Skin of body (tissue), 2 donors: ENCODE data around the gene RGS16. TPM values are rescaled to one million over a fixed set of nuclear protein-coding genes. Genes with fewer than 3 reads are reported as not detected.

ENCODE experiments used
- DNase-seq: peaks from one replicate; lab custom pipeline; 2025; lab: John Stamatoyannopoulos, UW
- total RNA-seq: library from RNA; depleted of rRNA; stranded (reverse); fragments of >200 nt; gene quantifications from one replicate; pipeline ENCODE4 v1.2.3, GENCODE V29; 2014

Gene RGS16
- total RNA-seq, 1 donor from 2014 or later: 7.9 TPM

- no peak for DNase-seq
Measured at GRCh38 chr1:182584746-182585145, 19.4 kb downstream of the RGS16 start.

DNA sequence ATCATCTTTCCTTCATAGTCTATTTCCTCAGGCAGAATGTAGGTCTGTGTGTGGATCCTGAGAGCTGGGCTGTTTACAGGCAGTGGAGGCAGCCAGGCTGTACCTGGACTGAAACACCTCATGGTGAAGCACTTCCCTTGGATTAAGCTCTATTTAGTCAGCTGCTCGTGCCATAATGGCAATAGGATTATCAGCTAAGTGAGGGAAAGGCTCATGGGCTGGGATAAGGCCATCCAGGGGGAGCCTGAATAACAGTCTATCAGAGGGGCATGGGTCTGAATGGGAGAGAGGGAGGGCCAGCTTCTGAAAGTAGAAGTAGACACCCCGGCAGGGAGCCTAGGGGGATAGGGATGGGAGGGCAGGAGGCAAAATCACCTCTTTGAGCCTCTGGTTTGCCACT, 23.5 kb downstream of the RGS16 start:
- DNase-seq: no peak

DNA sequence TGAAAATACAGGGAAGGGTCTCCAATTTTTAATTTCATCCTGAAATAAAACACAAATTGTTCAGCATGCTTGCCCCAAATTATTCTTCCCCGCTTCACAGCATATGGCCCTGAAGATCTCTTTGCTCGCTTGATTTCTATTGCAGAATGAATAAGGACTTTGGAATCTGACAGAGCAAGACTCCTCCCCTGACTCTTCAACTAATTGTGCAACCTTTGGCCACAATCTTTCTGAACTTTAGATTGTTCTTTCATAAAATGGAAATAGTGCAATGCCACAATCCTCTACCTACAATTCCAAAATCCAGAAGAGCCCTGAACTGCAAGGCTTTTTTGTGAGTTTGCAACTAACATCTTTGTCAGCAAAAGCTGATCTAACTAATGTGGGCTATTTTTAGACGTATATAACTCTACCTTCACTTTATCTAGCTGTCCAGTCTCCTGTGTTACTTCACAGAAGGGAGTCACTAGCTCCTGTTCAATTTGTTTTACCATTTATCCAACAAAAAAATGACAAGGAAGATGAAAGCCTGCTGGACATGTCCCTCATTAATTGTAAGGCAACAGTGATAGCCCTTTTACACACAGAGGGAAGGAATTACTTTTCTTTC, 28.5 kb downstream of the RGS16 start:
- no peak for DNase-seq

DNA sequence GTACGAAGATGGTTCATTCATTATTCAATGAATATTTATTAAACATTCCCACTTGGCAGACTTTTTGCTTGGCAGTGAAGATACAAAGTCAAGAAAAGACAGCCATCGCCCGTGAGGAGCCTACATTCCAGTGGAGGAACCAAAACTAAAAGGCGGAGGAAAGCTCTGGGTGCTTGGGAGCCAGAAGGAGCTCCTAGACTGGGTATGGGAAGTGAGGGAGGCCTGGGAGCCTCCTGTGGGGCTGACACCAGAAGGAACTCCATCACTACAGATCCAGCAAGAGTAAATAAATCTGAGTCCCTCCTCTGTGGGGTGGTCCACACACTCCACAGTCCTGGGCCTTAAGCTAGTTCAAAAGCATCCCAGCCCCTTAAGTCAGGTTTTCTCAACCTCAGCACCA, 30.0 kb downstream of the RGS16 start:
- DNase-seq: no peak

GRCh38 chr1:182570611-182570970, 33.6 kb downstream of the RGS16 start:
- DNase-seq: no peak

DNA sequence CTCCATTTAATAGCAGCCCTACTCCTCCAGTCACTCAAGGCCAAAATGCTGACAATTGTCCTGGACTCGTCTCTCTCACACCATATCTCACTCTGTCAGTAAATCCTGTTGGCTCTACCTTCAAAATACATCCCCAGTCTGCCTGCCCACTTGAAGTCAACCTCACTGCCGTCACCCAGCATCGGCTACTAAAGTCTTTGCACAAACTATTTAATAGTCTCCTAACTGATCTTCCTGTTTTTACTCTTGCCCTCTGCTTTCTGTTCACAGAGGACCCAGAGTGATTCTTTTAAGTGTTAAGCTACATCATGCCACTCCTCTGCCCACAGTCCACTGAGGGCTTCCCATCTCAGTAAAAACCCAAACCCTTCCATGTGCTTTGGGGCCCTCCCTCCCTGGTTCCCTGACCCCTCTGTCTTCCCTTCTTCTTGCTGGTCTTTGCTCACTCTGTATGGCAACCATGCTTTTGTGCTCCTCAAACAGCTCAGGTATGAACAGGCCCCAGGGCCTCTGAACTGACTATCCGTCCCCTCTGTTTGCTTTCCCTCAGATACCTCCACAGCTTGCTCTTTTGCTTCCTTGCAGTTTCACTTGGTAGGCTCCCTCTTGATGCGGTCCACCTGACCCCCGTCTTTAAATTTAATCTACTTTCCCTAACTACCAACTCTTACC, 34.1 kb downstream of the RGS16 start:
- no peak for DNase-seq

GRCh38 chr1:182568647-182569284, 35.4 kb downstream of the RGS16 start:
- DNase-seq: no peak

DNA sequence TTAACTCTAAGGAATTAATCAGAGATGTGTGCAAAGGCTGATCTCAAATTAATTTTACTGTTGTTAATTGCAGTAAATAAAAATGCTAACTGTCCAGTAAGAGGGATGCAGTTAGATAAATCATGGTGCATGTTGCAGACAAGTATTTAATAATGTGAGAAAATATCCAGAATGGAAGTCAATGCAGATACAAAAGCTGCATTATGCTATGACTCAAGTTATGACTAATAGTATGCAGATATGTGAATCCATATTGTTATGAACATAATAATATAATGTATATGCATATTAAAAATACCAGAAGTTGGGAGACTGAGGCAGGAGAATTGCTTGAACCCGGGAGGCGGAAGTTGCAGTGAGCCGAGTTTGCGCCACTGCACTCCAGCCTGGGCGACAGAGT, 36.6 kb downstream of the RGS16 start:
- no peak for DNase-seq

DNA sequence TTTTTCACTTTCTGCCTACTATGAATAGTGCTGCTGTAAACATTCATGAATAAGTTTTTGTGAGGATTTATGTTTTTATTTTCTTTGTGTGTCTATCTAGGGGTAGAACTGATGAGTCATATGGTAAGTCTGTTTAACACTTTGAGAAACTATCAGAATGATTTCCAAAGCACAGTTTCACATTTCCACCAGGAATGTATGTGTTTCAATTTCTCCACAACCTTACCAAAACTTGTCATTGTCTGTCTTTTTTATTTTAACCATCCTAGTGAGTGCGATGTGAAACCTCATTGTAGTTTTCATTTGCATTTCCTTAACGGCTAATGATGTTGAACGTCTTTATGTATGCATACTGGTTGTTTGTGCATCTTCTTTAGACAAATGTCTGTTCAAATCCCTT, 38.7 kb downstream of the RGS16 start:
- DNase-seq: no peak

- no peak for DNase-seq
Measured at GRCh38 chr1:182564406-182565004, 39.7 kb downstream of the RGS16 start.

- no peak for DNase-seq
Measured at GRCh38 chr1:182563095-182563494, 41.1 kb downstream of the RGS16 start.

DNA sequence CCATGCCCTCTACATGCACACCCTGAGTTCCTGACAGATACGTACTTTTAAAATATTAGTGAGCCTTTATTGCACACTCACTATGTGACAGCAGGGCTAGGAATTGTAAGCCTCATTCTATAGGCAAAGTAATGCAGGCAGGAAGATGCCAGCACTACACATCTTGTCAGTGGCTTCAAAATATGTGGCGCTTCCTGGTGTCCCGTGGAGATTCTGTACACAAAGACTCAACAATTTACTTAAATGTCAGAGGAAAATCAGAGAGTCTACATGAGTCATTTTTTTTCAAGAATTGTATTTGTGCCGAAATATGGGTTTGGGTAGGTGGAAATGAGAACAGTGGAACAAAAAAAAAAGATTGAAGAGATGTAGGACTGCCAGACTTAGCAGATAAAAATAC, 42.7 kb downstream of the RGS16 start:
- DNase-seq: no peak

GRCh38 chr1:182560392-182560984, 43.7 kb downstream of the RGS16 start:
- DNase-seq: no peak

GRCh38 chr1:182556279-182556678, 47.9 kb downstream of the RGS16 start:
- DNase-seq: no peak

GRCh38 chr1:182555493-182555892, 48.7 kb downstream of the RGS16 start:
- no peak for DNase-seq

DNA sequence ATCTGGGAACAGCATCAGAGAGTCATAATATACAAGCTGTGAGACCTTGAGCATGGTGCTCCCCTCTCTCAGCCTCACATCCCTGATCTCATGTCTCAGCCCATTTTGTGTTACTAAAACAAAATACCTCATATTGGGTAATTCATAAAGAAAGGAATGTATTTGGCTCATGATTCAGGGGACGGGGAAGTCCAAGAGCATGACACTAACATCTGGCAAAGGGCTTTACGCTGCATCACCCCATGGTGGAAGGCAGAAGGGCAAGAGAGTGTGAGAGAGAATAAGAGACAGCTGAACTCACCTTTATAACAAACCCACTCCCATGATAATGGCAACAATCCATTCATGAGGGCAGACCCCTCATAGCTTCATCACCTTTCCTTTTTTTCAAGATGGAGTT, 51.7 kb downstream of the RGS16 start:
- DNase-seq: no peak

DNA sequence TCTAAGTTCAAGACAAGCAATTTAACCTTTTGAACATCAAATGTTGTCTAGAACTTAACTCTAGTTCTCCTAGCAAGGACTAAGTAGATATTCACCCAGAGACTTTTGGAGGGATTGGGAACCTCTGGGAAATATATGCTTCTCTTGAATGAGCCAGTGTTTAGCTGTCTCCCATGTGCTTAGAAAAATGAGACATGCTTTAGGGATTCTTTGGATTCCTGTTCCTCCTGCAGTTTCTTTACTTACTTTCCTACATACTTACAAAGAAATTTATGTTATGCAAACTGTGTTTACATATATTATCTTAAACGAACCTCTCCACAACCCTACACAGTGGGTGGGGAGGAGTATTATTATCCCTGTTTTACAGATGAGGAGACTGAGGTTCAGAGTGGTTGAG, 54.4 kb downstream of the RGS16 start:
- DNase-seq: no peak

- DNase-seq: no peak
Measured at GRCh38 chr1:182549346-182549745, 54.8 kb downstream of the RGS16 start.
